IPS-NIHi7 (cell line): Measurements from ENCODE around the gene SNX9.
"Not testable (repeated sequence)": the region's sequence is repeated elsewhere in the genome, so short reads cannot be mapped to it uniquely, and the experiment has no call there.

Experiments used
- DNase-seq: peaks from one replicate; pipeline ENCODE4 v3.0.0; 2012; ENCODE audit warnings: mixed read lengths; ENCODE audit errors: extremely low spot score

Gene SNX9

GRCh38 chr6:157953580-157954091 lies 130.6 kb downstream of the SNX9 start:
- DNase-seq = no peak

GRCh38 chr6:157954150-157955117 lies 131.4 kb downstream of the SNX9 start:
- peak; percentile 42 for DNase-seq

DNA sequence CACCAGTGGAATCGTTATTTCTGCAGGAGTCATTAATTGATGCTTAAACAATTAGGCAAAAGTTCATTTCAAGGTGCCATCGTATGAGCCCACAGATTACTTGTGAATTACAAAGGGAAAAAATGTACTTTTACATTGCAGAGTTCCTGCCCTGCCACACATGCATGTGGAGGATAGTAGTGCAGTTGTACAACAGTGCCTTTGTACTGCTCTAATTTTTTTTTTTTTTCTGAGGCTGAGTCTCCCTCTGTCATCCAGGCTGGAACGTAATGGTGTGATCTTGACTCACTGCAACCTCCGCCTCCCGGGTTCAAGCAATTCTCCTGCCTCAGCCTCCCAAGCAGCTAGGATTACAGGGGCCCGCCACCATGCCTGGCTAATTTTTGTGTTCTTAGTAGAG lies 132.6 kb downstream of the SNX9 start:
- DNase-seq = no peak

DNA sequence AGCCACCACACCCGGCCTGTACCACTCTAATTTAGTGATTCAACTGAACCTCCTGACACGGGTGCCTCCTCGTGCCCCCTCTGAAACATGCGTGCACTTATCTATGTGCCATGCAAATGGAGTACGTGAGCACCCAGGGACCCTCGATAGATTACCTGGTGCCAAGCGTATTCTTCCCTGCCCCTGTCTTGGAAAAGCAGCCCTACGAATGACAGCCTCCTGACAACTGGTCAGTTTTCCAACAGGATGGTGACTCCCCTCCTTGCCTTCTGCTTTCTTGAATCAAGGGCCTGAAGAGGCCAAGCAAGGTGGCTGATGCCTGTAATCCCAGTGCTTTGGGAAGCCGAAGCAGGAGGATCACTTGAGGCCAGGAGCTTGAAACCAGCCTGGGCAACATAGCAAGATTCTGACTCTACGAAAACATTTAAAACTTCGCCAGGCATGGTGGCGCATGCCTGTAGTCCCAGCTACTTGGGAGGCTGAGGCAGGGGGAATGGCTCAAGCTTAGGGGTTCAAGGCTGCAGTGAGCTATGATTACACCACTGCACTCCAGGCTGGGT lies 133.2 kb downstream of the SNX9 start:
- no peak for DNase-seq

GRCh38 chr6:157959451-157960227 lies 136.6 kb downstream of the SNX9 start:
- DNase-seq = no peak

DNA sequence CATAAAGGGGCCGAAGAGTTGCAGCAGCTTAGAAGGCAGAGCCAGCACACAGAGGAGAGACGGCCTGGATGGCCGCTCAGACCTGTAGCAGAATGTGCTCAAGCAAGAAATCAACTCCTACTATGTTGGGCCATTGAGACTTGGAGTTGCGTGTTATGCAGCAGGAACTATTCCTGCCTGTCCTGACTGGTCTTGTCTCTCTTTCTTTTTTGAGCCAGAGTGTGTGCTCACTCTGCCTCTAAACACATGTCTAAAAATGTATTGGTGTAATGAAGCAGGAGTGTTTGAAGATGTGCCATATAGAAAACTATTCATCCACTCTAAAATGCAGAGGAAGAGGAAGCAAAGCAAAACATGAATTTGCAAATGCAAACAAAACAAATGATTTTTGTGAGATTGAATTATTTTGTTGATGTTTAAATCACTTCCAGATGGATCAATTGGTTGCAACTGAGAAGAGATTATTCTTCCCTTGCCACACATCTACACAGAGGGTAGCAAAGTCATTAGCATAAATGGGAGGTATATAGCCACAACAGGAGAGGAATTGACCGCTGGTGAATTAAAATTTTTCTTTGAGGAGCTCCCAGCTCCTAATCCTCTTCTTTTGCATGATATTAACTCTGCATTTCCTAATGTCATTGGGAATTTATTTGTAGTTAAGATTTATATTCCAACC lies 138.2 kb downstream of the SNX9 start:
- DNase-seq = no peak

- no peak for DNase-seq
These were observed 139.0 kb downstream of the SNX9 start for GRCh38 chr6:157961832-157962575.

DNA sequence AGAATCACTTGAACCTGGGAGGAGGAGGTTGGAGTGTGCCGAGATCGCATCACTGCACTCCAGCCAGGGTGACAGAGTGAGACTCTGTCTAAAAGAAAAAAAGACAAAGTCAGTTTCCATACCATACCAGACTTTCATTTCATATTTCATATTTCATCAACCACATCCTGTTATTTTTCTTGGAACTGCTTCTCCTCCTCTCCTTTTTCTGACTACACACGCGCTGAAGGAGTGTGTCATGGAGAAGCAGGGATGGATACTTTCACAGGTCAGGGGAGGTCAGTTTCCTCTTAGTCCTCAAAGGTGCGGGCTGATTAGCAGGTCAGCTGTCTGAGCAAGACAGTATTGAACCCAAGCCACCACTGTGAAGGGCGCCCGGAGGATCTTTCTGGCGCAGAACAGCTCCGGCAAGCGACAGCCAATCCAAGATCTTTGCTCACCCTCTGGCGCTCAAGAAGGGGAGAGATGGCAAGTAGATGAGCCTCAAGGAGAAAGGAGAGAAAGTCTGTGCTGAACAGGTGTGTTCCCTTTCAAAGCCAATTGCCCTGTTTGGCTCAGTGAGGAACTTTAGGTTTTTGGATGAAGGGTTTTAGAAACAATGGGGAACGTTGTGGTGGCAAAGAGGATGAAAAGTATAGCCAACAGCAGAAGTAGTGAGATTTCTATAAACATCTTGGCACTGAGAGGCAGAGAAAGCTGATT lies 139.7 kb downstream of the SNX9 start:
- DNase-seq = no peak

DNA sequence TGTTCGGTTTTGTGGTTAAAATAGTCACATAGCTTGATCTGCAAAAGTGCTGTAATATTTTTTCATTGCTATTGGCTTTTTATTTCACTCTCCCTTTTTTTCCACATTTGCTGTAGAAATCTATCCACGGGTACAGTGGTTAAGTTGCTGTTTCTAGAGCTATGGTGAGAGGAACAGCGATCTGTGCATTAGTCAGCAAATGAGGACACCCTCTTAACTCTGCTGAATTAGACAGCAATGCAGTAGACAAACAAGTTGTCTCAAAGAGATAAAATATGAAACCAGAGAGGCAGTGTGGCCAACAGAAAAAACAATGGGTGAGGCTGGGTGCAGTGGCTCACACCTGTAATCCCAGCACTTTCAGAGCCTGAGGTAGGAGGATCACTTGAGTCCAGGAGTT lies 141.1 kb downstream of the SNX9 start:
- DNase-seq = no peak

DNA sequence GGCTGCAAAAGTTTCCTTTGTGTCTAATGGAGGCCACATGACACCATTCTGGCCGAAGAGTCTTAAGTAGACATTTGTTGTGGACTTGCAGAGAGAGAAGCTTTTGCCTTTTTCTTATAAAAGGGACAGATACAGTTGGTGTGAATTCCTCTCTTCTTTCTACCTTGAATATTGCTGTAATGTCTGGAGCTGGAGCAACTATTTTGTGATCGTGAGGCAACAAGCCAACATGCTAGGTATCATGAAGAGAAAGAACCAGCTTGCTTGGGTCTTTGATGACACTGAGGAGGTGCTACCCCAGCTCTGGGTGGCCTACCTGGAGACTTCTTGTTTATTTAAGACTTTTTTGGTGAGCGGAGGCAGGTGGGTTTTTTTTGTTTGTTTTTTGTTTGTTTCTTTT lies 142.3 kb downstream of the SNX9 start:
- DNase-seq = no peak

GRCh38 chr6:157966589-157966977 lies 143.5 kb downstream of the SNX9 start:
- no peak for DNase-seq

DNA sequence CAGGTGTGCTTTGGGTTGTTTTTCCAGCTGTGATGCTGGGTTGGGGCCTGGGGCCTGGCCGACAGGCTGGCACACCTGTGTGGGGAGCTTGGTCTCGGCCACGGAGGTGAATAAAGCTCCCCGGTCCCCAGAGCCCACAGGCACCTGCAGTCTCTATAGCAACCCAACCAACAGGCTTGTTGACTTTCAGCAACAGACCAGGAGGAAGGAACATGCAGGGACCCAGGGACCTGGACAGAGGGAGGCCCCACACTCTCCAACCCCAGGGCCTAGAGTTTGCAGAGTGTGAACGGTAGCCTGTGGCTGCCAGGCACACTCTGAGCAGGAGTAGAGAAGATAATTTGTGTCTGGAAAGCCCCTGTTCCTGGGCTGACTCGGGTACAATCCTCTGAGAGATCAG lies 144.0 kb downstream of the SNX9 start:
- no peak for DNase-seq

- no peak for DNase-seq
These were observed 144.4 kb downstream of the SNX9 start for GRCh38 chr6:157967486-157967885.

GRCh38 chr6:157972177-157972576 lies 149.1 kb downstream of the SNX9 start:
- DNase-seq = not testable (repeated sequence)

DNA sequence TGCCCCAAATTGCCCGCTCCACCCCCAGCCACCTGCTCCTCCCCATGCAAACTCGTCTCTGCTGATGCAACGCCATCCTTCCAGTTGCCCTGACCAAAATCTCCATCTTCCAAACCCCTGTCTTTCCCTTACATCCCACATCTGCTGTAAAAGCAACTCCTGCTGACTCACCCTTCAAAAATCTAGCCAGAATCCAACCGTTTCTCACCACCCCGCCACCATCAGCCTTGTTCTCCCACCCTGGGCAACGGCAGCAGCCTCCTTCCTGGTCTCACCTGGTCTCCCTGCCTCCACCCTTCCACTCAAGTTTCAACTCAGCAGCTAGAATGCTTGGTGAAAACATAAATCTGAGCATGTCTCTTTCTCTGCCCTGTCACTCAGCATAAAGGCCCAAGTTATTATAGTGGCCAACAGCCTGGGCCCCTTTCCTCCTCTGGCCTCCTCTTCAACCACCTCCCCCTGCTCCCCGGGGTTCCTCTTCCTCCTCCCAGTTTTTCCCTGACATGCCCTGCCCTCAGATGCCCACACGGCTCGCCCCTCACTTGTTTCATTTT lies 151.4 kb downstream of the SNX9 start:
- no peak for DNase-seq

GRCh38 chr6:157974967-157975366 lies 151.9 kb downstream of the SNX9 start:
- DNase-seq = no peak

- no peak for DNase-seq
These were observed 152.4 kb downstream of the SNX9 start for GRCh38 chr6:157975456-157975855.

GRCh38 chr6:157976345-157977175 lies 153.5 kb downstream of the SNX9 start:
- DNase-seq = no peak

DNA sequence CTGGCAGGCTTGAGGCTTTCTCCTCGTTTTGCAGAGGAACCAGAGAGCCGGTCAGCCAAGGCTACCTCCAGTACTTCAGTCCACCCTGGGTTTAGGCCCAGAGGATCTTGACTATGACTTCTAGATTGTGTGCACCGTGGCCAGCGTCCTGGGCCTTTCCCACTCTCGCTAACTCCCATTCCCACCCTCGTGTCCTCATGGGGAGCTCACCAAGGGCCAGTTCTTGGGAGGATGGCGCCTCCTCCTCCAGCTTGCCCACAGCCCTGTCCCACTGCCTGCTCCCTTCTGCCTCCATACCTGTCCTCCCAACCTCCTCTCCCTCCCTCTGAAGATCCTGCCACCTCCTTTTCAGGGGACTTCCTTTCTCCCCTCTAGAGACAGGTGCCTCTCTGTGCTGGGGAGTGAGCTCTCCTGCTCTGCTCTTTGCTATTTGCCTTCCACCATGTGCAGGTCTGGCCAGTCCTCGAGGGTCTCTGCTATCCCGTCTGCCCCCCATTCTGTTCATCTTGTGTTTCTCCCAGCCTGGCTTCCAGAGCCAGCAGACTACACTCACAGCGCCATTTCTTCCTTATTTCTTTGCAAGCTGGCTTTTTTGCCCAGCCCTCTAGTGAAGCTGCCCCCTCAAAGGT lies 154.2 kb downstream of the SNX9 start:
- DNase-seq = no peak
